HAP-1 (cell line): Measurements from ENCODE around the gene SCNN1A.

ENCODE experiments used
- DNase-seq, 2 experiments: peaks; one replicate each; pipeline ENCODE4 v3.0.0-alpha.2; 2016 to 2020; ENCODE audit warnings: low spot score in 2 of 2
- H3K27me3 ChIP-seq: fragments of 250-450 bp; sonication (Bioruptor Pico); 2 replicates; pipeline ENCODE4 v1.5.1; 2020; ENCODE audit warnings: low read depth, mild to moderate bottlenecking, moderate library complexity
- H3K36me3 ChIP-seq: fragments of 250-450 bp; sonication (Bioruptor Pico); replicated peaks from 2 replicates; pipeline ENCODE4 v1.5.1; 2020; ENCODE audit warnings: mild to moderate bottlenecking
- H3K4me1 ChIP-seq: fragments of 250-450 bp; sonication (Bioruptor Pico); 2 replicates; pipeline ENCODE4 v1.5.1; 2020; ENCODE audit warnings: mild to moderate bottlenecking
- H3K4me3 ChIP-seq: fragments of 250-450 bp; sonication (Bioruptor Pico); 2 replicates; pipeline ENCODE4 v1.5.1; 2020; ENCODE audit warnings: mild to moderate bottlenecking, moderate library complexity
- H3K9me3 ChIP-seq: fragments of 250-450 bp; sonication (Bioruptor Pico); 2 replicates; pipeline ENCODE4 v1.5.1; 2020; ENCODE audit warnings: mild to moderate bottlenecking, moderate library complexity
- in situ Hi-C: fragments of 300-500 bp; cut with MboI; formaldehyde crosslinking; loops from 3 replicates; pipeline ENCODE4 v1.14.3; 2020; ENCODE audit warnings: low sequenced_read_pairs, inconsistent platforms, mixed read lengths

The SCNN1A gene

DNA sequence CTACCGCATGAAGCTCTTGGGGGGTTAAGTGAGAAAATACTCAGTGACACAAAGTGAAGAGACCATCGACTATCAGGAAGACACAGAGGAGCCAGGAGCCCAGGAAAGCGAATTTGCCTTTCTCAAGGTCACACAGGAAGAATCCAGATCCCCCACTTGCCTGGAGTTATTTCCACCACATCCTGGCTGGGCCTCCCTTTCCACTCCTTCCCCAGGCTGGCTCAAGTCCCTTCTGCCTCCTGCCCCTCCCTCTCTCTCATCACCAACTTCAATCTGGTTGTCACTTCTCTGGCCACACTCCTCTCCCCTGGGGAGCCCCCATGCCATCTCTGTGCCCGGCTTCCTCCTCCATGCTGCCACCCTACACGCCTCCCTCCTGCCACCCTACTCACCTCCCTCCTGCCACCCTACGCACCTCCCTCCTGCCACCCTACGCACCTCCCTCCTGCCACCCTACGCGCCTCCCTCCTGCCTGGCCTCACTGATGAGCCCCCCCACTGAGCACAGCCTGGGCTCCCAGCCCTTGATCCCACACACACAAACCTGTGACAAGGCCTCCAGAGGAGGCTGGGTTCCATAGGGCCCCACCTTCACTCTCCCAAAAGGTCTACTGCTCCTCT, 6.3 kb downstream of the SCNN1A start:
- in situ Hi-C loops, result no loop called here
- H3K9me3 ChIP-seq, result no peaks in the 10 kb centered on the region
- H3K27me3 ChIP-seq, result no peaks in the 10 kb centered on the region

DNA sequence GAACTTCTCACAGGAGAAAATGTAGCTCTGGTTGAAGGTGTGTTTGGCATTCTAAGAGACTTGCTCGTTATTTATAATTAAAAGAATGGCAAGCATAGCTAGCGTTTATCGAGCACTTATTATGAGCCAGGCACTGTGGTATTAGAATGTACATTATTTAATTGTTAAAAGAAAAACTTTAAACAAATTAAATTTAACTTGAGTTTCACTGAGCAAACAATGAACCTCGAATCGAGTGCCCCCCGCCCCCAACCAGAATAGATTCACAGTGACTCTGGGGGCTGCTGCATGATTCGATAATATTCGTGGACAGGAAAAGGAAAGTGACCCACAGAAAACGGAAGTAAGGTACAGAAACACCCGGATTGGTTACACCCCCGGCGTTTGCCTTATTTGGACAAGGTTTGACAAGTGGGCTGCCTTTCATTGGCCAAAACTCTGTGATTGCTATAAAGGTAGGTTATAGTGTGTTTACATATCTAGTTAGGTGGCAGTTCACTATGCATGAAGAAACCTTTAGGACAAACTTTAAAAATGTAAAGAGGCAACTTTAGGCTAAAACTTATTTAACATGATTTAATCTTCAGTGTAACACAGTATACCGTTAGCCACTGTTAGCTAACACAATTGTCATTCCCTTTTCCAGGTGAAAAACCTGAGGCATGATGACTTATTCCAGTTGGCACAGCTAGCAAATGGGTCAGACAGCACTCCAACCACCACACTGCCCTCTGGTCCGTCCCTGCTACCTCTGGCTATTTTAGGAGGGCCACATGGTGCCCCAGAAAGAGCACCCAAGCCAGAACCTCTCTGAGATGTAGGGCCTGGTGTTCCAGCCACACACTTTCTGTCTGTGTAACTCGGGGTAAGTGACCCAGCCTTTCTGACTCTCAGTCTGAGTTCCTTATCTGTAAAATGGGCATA, 7.1 kb downstream of the SCNN1A start:
- H3K36me3 ChIP-seq, result no peaks in the 10 kb centered on the region
- no peaks in the 10 kb centered on the region for H3K9me3 ChIP-seq
- peaks cover 19% of the 10 kb centered on the region for H3K4me1 ChIP-seq
- DNase-seq, result no peak
- no peak overlapping the region for H3K4me3 ChIP-seq
- in situ Hi-C loops, result no loop called here
- no peaks in the 10 kb centered on the region for H3K27me3 ChIP-seq

More for the DNA sequence above, 6.3 kb downstream of the SCNN1A start:
- no peak for DNase-seq
- peaks cover 11% of the 10 kb centered on the region for H3K4me1 ChIP-seq
- H3K4me3 ChIP-seq, result no peak overlapping the region
- H3K36me3 ChIP-seq, result no peaks in the 10 kb centered on the region

DNA sequence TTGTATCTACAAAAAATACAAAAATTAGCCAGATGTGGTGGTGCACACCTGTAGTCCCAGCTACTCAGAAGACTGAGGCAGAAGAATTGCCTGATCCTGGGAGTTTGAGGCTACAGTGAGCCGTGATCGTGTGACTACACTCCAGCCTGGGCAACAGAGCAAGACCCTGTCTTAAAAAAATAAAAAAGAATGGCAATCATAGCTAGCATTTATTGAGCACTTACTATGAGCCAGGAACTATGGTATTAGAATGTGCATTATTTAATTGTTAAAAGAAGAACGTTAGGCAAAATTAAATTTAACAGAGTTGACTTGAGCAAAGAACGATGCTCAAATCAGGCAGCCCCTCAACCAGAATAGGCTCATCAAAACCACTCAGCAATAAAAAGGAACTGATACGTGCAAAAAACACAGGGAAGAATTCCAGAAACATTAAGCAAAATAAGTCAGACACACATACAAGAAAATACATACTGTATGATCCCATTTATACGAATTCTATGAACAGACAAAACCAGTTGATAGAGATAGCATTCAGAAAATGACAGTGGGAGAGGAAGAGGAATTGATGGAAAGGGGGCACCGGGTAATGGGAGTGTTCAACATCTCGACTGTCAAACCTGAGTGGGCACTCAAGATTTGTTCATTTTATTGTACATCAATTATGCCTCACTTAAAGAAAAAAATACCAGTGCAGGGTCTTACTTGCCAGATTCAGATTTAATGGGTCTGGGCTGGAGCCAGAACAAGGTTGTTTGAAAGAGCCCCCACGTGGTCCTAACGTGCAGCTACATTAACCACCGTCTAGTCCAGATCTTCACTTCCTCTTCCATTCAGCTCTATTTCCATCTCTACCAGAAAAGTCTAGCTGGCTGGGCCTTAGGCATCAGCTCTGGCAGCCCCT, 8.0 kb downstream of the SCNN1A start:
- H3K27me3 ChIP-seq, result no peaks in the 10 kb centered on the region
- H3K4me1 ChIP-seq, result peaks cover 14% of the 10 kb centered on the region
- DNase-seq, result peak in 1 of 2 experiments; percentile 19
- H3K36me3 ChIP-seq, result no peaks in the 10 kb centered on the region
- in situ Hi-C loops, result no loop called here
- H3K4me3 ChIP-seq, result no peak overlapping the region
- no peaks in the 10 kb centered on the region for H3K9me3 ChIP-seq

DNA sequence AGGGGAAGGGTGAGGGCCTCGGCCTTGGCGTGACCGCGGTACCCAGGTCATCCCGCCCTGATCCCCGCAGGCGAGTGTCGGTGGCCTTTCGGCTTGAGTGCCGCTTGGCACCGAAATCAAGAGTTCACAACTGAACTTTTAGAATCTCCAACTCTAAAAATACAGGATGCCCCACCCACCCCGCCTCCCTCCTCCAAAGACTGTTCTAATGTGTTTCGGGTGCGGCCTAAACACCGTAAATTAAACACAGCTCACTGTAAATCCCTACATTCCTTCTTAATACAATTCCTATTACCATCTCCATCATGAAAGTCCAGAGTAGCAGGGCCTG, 11.4 kb downstream of the SCNN1A start:
- H3K4me3 ChIP-seq, result no peak overlapping the region
- peaks cover 7% of the 10 kb centered on the region for H3K4me1 ChIP-seq
- H3K36me3 ChIP-seq, result no peaks in the 10 kb centered on the region
- DNase-seq, result no peak
- H3K9me3 ChIP-seq, result no peaks in the 10 kb centered on the region
- in situ Hi-C loops, result no loop called here
- H3K27me3 ChIP-seq, result no peaks in the 10 kb centered on the region

DNA sequence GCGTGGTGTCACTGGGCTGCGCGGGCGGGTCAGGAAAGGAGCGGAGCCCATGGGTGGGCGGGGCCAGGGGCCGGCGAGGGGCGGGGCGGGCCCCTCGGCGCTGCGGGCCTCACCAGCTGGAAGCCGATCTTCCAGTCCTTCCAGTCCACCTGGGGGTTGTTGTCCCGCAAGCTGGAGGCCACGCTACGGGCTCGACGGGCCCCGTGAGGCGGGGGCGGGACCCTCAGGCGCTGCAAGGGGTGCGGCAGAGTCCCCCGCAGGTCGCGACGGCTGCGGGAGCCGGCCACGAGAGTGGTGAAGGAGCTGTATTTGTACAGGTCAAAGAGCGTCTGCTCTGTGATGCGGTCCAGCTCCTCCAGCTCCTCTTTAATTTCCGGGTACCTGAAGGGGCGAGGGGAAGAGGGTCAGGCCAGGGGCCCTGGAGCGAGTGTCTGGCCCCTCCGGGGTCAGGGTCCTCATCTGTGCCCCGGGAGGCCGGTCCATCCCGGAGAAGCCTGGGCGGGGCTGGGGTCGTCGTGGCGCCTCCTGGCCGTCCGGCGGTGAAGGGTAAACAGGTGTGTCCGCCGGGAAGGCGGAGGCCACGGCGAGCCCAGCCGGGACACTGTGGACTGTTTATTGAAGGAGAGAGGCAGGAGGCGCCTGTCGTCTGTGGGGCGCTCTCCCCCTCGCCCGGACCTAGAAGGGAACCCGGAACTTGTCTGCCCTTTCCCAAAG, 11.9 kb downstream of the SCNN1A start:
- peak in 1 of 2 experiments; percentile 74 for DNase-seq
- H3K4me1 ChIP-seq, result peaks cover 7% of the 10 kb centered on the region
- no peaks in the 10 kb centered on the region for H3K36me3 ChIP-seq
- H3K27me3 ChIP-seq, result no peaks in the 10 kb centered on the region
- H3K9me3 ChIP-seq, result no peaks in the 10 kb centered on the region
- in situ Hi-C loops, result no loop called here
- peak overlapping the region; percentile 19 for H3K4me3 ChIP-seq

DNA sequence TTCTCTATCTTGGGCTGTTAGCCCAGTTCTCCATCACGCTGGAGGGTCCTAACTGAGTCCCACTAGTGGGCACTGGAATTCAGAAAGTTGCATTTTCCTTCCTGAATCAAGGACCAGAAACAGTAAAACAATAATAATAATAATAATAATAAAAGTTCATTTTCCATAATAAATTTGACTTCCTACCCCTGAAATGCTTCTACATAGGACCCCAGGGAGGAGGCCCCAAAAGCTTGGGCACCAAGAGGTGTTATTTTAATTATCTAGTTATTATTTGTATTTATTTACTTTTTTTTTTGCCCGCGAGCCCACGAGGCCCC, 12.4 kb downstream of the SCNN1A start:
- H3K4me1 ChIP-seq, result peaks cover 7% of the 10 kb centered on the region
- DNase-seq, result no peak
- H3K9me3 ChIP-seq, result no peaks in the 10 kb centered on the region
- no peaks in the 10 kb centered on the region for H3K36me3 ChIP-seq
- H3K4me3 ChIP-seq, result no peak overlapping the region
- in situ Hi-C loops, result no loop called here
- no peaks in the 10 kb centered on the region for H3K27me3 ChIP-seq

DNA sequence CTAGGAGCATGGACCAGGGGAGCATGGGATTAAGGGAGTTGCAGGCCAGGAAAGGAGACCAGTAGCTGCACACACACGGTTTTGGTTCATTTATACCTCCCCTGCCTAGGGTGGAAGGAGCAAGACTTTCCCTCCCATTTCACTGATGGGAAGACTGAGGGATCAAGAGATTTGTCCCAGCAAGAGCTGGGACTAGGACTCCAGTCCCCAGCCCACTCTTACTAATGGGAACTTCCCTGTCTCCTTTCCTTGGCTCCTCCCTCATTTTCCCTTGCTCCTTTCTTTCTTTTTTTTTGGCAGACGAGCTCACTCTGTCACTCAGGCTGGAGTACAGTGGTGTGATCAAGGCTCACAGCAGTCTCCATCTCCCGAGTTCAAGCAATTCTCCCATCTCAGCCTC, 13.0 kb downstream of the SCNN1A start:
- in situ Hi-C loops, result no loop called here

DNA sequence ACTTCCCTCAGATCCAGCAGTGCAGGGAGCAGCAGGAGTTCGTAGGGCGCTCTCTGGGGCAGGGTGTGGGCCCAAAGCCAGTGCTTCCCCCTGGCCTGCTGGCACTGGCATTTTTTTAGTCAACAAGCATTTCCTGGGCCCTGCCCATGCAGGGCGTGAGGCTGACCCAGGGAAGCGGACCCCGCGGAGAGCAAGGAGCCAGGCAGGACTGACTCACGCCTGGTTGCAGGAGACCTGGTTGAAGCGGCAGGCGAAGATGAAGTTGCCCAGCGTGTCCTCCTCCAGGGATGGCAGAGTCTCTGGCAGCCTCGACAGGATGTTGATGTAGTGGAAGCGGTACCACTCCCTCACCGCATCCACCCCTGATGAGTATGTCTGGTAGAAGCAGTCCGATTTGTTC, 13.5 kb downstream of the SCNN1A start:
- H3K9me3 ChIP-seq, result no peaks in the 10 kb centered on the region
- peaks cover 7% of the 10 kb centered on the region for H3K4me1 ChIP-seq
- no peaks in the 10 kb centered on the region for H3K27me3 ChIP-seq
- DNase-seq, result no peak
- no peak overlapping the region for H3K4me3 ChIP-seq
- no peaks in the 10 kb centered on the region for H3K36me3 ChIP-seq
- in situ Hi-C loops, result no loop called here

More for the DNA sequence above, 13.0 kb downstream of the SCNN1A start:
- Histone ChIP-seq H3K4me1 (peaks cover 7% of the 10 kb centered on the region), H3K9me3 (no peaks in the 10 kb centered on the region), H3K36me3 (no peaks in the 10 kb centered on the region), H3K4me3 (no peak overlapping the region), H3K27me3 (no peaks in the 10 kb centered on the region)
- DNase-seq, result no peak

DNA sequence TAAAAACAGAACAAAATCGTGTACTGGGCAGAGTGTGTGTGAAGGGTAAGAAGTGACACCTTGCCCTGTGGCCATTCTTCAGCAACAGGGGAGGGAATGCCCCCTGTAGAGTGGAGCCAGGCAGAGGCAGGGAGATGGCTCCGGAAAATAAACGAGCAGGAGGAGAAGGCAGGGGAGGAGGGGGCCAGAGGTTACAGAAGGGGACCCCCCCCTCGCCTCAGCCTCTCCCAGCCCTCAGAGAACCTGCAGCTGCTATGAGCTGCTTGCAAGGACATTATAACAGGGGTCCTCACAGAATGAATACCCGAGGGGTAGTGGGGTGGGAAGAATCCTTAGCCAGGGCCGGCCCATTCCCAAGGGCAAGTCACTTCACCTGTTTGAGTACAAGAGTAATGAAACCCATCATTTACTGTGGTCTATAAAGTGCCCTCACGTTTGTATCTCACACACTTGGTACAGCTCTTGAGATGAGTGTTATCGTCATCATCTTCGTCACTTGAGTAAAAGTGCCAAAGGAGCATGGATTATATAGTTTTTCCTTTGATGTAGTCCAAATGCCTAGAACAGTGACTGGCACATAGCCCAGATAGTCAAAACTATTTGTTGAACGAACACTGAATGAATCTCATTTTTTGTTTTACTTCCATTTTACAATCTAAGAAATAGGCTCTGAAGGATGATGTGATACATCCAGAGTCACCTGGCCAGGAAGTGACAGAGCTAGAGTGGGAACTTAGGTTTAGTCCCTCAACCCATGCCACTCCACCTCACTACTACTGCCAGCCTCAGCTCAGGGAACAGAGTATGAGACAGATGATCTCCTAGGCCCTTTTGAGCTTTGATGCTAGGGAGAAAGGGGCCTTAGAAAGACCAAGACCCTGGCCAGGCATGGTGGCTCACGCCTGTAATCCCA, 14.5 kb downstream of the SCNN1A start:
- H3K36me3 ChIP-seq, result no peaks in the 10 kb centered on the region

DNA sequence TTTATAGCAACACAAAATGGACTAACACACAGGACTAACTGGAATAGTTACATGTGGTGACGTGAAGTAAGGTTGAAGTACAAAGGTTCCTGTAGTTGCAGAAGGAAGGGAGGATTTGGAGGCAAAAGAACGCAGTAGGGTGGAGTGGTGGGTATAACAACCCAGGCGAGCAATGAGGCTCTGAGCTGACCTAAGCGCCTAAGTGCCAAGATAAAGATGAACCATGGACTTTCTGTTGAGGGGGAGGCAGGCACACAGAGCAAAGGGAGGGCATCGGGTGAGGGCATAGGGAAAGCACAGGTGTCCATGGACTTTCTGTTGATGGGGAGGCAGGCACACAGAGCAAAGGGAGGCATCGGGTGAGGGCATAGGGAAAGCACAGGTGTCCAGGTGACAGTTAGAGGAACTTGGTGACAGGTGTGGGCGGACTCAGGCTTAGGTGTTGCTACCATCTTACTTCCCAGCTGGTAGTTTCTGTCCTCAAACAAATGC, 15.2 kb downstream of the SCNN1A start:
- Histone ChIP-seq H3K4me1 (peaks cover 7% of the 10 kb centered on the region), H3K36me3 (no peaks in the 10 kb centered on the region), H3K4me3 (no peak overlapping the region), H3K27me3 (no peaks in the 10 kb centered on the region), H3K9me3 (no peaks in the 10 kb centered on the region)
- in situ Hi-C loops, result no loop called here
- no peak for DNase-seq

More for the DNA sequence above, 14.5 kb downstream of the SCNN1A start:
- Histone ChIP-seq H3K9me3 (no peaks in the 10 kb centered on the region), H3K4me1 (peaks cover 7% of the 10 kb centered on the region), H3K27me3 (no peaks in the 10 kb centered on the region), H3K4me3 (no peak overlapping the region)
- in situ Hi-C loops, result no loop called here
- no peak for DNase-seq

DNA sequence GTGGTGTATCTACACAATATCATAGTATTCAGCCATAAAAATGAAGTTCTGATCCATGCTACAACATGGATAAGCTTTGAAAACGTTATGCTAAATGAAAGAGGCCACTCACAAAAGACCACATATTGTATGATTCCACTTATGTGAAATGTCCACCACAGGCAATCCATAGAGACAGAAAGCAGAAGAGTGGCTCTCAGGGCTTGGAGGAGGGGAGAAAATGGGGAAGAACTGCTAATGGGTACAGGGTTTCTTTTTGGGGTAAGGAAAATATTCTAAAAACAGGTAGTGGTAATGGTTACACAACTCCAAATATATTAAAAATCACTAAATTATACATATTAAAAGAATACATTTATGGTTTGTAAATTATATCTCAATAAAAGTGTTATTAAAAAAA, 16.5 kb downstream of the SCNN1A start:
- in situ Hi-C loops, result no loop called here
- DNase-seq, result no peak
- Histone ChIP-seq H3K4me3 (no peak overlapping the region), H3K36me3 (no peaks in the 10 kb centered on the region), H3K4me1 (peaks cover 6% of the 10 kb centered on the region), H3K9me3 (no peaks in the 10 kb centered on the region), H3K27me3 (no peaks in the 10 kb centered on the region)

DNA sequence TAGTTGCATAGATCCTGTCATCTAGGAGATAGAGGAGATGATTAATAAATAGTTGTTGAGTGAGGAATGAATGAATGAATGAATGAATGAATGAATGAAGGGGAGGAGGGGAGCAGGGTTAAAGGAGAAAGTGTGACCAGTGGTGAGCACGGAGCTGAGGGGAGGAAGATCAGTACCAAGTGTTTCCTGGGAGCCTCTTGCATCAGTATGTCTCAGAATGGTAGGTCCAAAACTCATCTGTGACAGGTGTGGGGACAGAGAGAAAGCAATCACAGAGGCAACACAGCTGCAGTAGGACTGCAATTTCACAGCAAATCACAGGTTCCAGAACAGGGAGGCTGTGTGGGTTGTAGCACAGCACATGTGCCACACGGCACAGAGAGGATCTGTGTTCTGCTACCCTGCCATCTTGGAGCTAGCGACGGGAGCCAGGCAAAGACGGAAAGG, 19.0 kb downstream of the SCNN1A start:
- DNase-seq, result no peak
- H3K36me3 ChIP-seq, result no peaks in the 10 kb centered on the region
- no peak overlapping the region for H3K4me3 ChIP-seq
- in situ Hi-C loops, result no loop called here
- H3K4me1 ChIP-seq, result no peaks in the 10 kb centered on the region
- H3K9me3 ChIP-seq, result no peaks in the 10 kb centered on the region
- H3K27me3 ChIP-seq, result no peaks in the 10 kb centered on the region
